Measurements from ENCODE around the gene MAP2K2. TPM values are rescaled to one million over a fixed set of nuclear protein-coding genes. Genes with fewer than 3 reads are reported as not detected.

The MAP2K2 gene
- polyA plus RNA-seq, 1 donor from 2014 or later, result 95.5 TPM

GRCh38 chr19:4088975-4089374 lies 34.9 kb downstream of the MAP2K2 start:
- no peaks in the 10 kb centered on the region for H4K20me1 ChIP-seq (ENCODE audit: insufficient read depth)
- H3K9ac ChIP-seq (ENCODE audit: low read length), result no peak overlapping the region

More at GRCh38 chr19:4088975-4089374, 34.9 kb downstream of the MAP2K2 start:
- Histone ChIP-seq H3F3A (ENCODE audit: insufficient read depth, low read length, poor library complexity, severe bottlenecking) (no peaks in the 10 kb centered on the region), H3K4me3 (ENCODE audit: low read length) (no peak overlapping the region), H3K36me3 (ENCODE audit: insufficient read depth, low read length) (no peaks in the 10 kb centered on the region), H3K4me2 (ENCODE audit: low read length) (no peak overlapping the region), H3K9me2 (ENCODE audit: insufficient read depth, low read length) (no peaks in the 10 kb centered on the region), H3K27me3 (ENCODE audit: insufficient read depth, low read depth, low read length) (no peaks in the 10 kb centered on the region), H3K27ac (ENCODE audit: low read length) (no peak overlapping the region), H3K79me2 (replicated peaks; ENCODE audit: insufficient read depth, low read length) (no peaks in the 10 kb centered on the region), H2AFZ (ENCODE audit: low read depth, low read length) (no peak overlapping the region), H3K9me3 (ENCODE audit: low read length) (no peaks in the 10 kb centered on the region)
- no peak for TF ChIP-seq EP300 (conservative IDR thresholded peaks at IDR 0.05; ENCODE audit: poor library complexity, severe bottlenecking)
- TF ChIP-seq EZH2 (IDR thresholded peaks at IDR 0.05; ENCODE audit: borderline replicate concordance, insufficient read depth, low read length, poor library complexity, severe bottlenecking), result no peak
- no peak for TF ChIP-seq CTCF (IDR thresholded peaks at IDR 0.05; ENCODE audit: poor library complexity, severe bottlenecking)
- no peak for TF ChIP-seq SMC3 (conservative IDR thresholded peaks at IDR 0.05; ENCODE audit: poor library complexity)
- no peak for TF ChIP-seq POLR2AphosphoS5 (IDR thresholded peaks at IDR 0.05)
- no peak for TF ChIP-seq REST (IDR thresholded peaks at IDR 0.05; ENCODE audit: borderline replicate concordance)
- TF ChIP-seq TAF1 (IDR thresholded peaks at IDR 0.05; ENCODE audit: low read depth), result no peak
- TF ChIP-seq RAD21 (conservative IDR thresholded peaks at IDR 0.05), result no peak
- TF ChIP-seq MXI1 (conservative IDR thresholded peaks at IDR 0.05; ENCODE audit: poor library complexity, severe bottlenecking), result no peak

Measured in neural cell (in vitro differentiated cells).